Heart left ventricle (tissue), 16 donors: ENCODE measurements around the gene ZC3HAV1. TPM values are rescaled to one million over a fixed set of nuclear protein-coding genes. Genes with fewer than 3 reads are reported as not detected.
A peak's percentile ranks its signal among the peaks of the same experiment; 100 is the strongest.
"Not testable (repeated sequence)": the region's sequence is repeated elsewhere in the genome, so short reads cannot be mapped to it uniquely, and the experiment has no call there.

Experiments used
- ATAC-seq, 4 donors: fragments of 200-7000 bp; cut with Tn5 transposase; one replicate each; pipeline ENCODE4 v1.9.1; 2020 to 2022; ENCODE audit warnings: moderate library complexity in 4 of 4, mild to moderate bottlenecking in 3 of 4, moderate number of reproducible peaks in 1 of 4
- DNase-seq, 5 donors: peaks; one replicate each; pipeline ENCODE4 v3.0.0-alpha.2; 2020
- H3K27ac ChIP-seq, 12 donors: fragments of 200-600 bp; sonication (generic) in 4 of 12; one replicate each; pipeline versions ENCODE4 v1.5.0 to v1.8.0; 2016 to 2022; ENCODE audit warnings: mild to moderate bottlenecking in 2 of 12
- H3K27me3 ChIP-seq, 9 donors: fragments of 200-600 bp; sonication (generic) in 2 of 9; one replicate each; pipeline versions ENCODE4 v1.5.1 to v1.8.0; 2016 to 2022; ENCODE audit warnings: mild to moderate bottlenecking in 3 of 9
- H3K36me3 ChIP-seq, 9 donors: fragments of 200-600 bp; sonication (generic) in 2 of 9; one replicate each; pipeline versions ENCODE4 v1.5.0 to v1.8.0; 2018 to 2022; ENCODE audit warnings: mild to moderate bottlenecking in 2 of 9
- H3K4me1 ChIP-seq, 12 donors: fragments of 200-600 bp; sonication (generic) in 4 of 12; one replicate each; pipeline versions ENCODE4 v1.5.0 to v1.8.0; 2016 to 2022; ENCODE audit warnings: mild to moderate bottlenecking in 3 of 12
- H3K4me3 ChIP-seq, 12 donors: fragments of 200-600 bp; sonication (generic) in 4 of 12; one replicate each; pipeline versions ENCODE4 v1.5.0 to v1.8.0; 2017 to 2022; ENCODE audit warnings: mild to moderate bottlenecking in 9 of 12, moderate library complexity in 4 of 12
- H3K9me3 ChIP-seq, 12 donors: fragments of 200-600 bp; sonication (generic) in 4 of 12; one replicate each; pipeline versions ENCODE4 v1.5.0 to v1.8.0; 2016 to 2022; ENCODE audit warnings: mild to moderate bottlenecking in 1 of 12
- CTCF ChIP-seq, 12 donors: fragments of 200-600 bp; sonication (generic) in 4 of 12; IDR thresholded peaks; one replicate each; pipeline versions ENCODE4 v1.5.0 to v1.8.0; 2018 to 2022; ENCODE audit warnings: antibody characterized with exemption in 12 of 12, mild to moderate bottlenecking in 5 of 12
- POLR2A ChIP-seq, 2 donors: fragments of 450-650 bp; IDR thresholded peaks; one replicate each; pipeline ENCODE4 v1.6.1; 2017; ENCODE audit warnings: antibody characterized with exemption in 2 of 2, mild to moderate bottlenecking in 2 of 2, moderate library complexity in 2 of 2
- WGBS, 4 donors: extraction: QIAGEN DNeasy Blood & Tissue Kit in 2 of 4; methylation state at CpG; one replicate each; pipeline versions ENCODE4 v1.1.5 to v1.1.7; 2013 to 2018; 5-methylcytosine and 5-hydroxymethylcytosine counted together
- intact Hi-C, 10 donors: fragments of 100-400 bp; cut with DNase I; formaldehyde crosslinking; loops; one replicate each; pipeline versions ENCODE4 v1.11.1 to v1.14.2; 2022
- polyA plus RNA-seq, 2 donors: library from polyadenylated mRNA; stranded (reverse); fragments of 200-250 nt; gene quantifications; one replicate each; pipeline ENCODE4 v1.2.3, GENCODE V29; 2013
- total RNA-seq, 9 donors: library from RNA; depleted of rRNA in 2 of 9; stranded (reverse); fragments of >200 nt in 2 of 9; fragmentation: NEBNext Ultra II Directional in 3 of 9; extraction: Animal tissue kit (Norgen Biotek cat#: 25700) in 3 of 9; gene quantifications; one replicate each; pipeline versions ENCODE4 v1.1.0 to v1.2.4, GENCODE V29; 2016 to 2023
- donor health status: ischemic (EF 13 %, LVEDD 7.1; RV severe dilation, severe dysfunction).
- donor health status: healthy with polysubstance abuse.
- donor health status: DM: no; HTN: yes; CAD: no.
- donor health status: DM: no; HTN: no; CAD: no.
- donor health status: ischemic (EF 25% LVEDD 6.9; RV normal size, moderate dysfunction).
- donor health status: ischemic (EF 25% LVEDD 5.7; RV mildly dilated, moderate dysfunction).
- donor health status: healthy.
- donor health status: DM: yes; HTN: yes; CAD: no.
- donor health status: ischemic (EF 35%, LVEDD 5.7; RV mildly dilated, moderate dysfunction).
- donor health status: nonischemic (EF 11% LVEDD 7.7; RV severe dilation, severe dysfunction).
- donor health status: DM: yes; HTN: yes; CAD: no.
- donor health status: PGD.
- donor health status: ischemic (EF 29% LVEDD 5.4; RV normal size, mild dysfunction).
- donor health status: nonischemic (EF 23%, LVEDD 6.1; RV moderate dilation, normal function).

Gene ZC3HAV1
- total and polyA plus RNA-seq, 11 donors = 2.8 to 31.9 (median 7.1) TPM

- intact Hi-C loops = no loop called here
- Histone ChIP-seq H3K27ac (peak overlapping the region in 6 of 12 donors; percentile 3 to 99 (median 18)), H3K4me3 (peak overlapping the region in 6 of 12 donors; percentile 8 to 99 (median 75)), H3K27me3 (no peaks in the 10 kb centered on the region), H3K9me3 (no peaks in the 10 kb centered on the region), H3K4me1 (peaks cover 0 to 57% (median 9%) of the 10 kb centered on the region in 12 donors), H3K36me3 (peaks cover 0 to 4% (median 0%) of the 10 kb centered on the region in 9 donors)
- ATAC-seq (no peak), DNase-seq (no peak)
- WGBS, 4 donors = 55 to 63% (median 58%) methylated on average over 3 of the region's 3 CpGs
- TF ChIP-seq CTCF (IDR thresholded peaks at IDR 0.05) = no peak
- TF ChIP-seq POLR2A (IDR thresholded peaks at IDR 0.05) = no peak
Observed at GRCh38 chr7:139105484-139105883, 4.0 kb downstream of the ZC3HAV1 start.

- DNase-seq = no peak
- Histone ChIP-seq H3K27me3 (no peaks in the 10 kb centered on the region), H3K4me3 (peak overlapping the region in 7 of 12 donors; percentile 15 to 87 (median 28)), H3K27ac (peak overlapping the region in 10 of 12 donors; percentile 4 to 99 (median 31)), H3K9me3 (no peaks in the 10 kb centered on the region), H3K4me1 (peaks cover 0 to 60% (median 10%) of the 10 kb centered on the region in 12 donors), H3K36me3 (peaks cover 0 to 4% (median 0%) of the 10 kb centered on the region in 9 donors)
- WGBS, 4 donors = 62 to 71% (median 67%) methylated on average over 8 of the region's 8 CpGs
- ATAC-seq = no peak
- no peak for TF ChIP-seq CTCF (IDR thresholded peaks at IDR 0.05)
- no peak for TF ChIP-seq POLR2A (IDR thresholded peaks at IDR 0.05)
- intact Hi-C loops = no loop called here
Observed at GRCh38 chr7:139104091-139104450, 5.4 kb downstream of the ZC3HAV1 start.

GRCh38 chr7:139103057-139103815 lies 6.3 kb downstream of the ZC3HAV1 start:
- H3K4me3 ChIP-seq = peak overlapping the region in 2 of 12 donors; percentile 20 to 87
- no peaks in the 10 kb centered on the region for H3K9me3 ChIP-seq
- 59 to 69% (median 62%) methylated on average over 5 of the region's 5 CpGs for WGBS, 4 donors
- H3K4me1 ChIP-seq = peaks cover 0 to 69% (median 12%) of the 10 kb centered on the region in 12 donors
- no peaks in the 10 kb centered on the region for H3K27me3 ChIP-seq
- no peak for DNase-seq
- peak overlapping the region in 6 of 12 donors; percentile 4 to 99 (median 28) for H3K27ac ChIP-seq
- H3K36me3 ChIP-seq = peaks cover 0 to 9% (median 0%) of the 10 kb centered on the region in 9 donors
- TF ChIP-seq CTCF (IDR thresholded peaks at IDR 0.05) = no peak
- intact Hi-C loops = no loop called here
- ATAC-seq = no peak

- H3K9me3 ChIP-seq = not testable (repeated sequence)
- 50 to 56% (median 55%) methylated on average over 2 to 4 of the region's 4 CpGs for WGBS, 4 donors
- H3K4me3 ChIP-seq = peak overlapping the region in 1 of 12 donors; percentile 1
Observed at GRCh38 chr7:139101637-139102158, 7.8 kb downstream of the ZC3HAV1 start.

More at GRCh38 chr7:139101637-139102158, 7.8 kb downstream of the ZC3HAV1 start:
- intact Hi-C loops, DNase-seq, H3K27me3 ChIP-seq, ATAC-seq: not testable (repeated sequence)
- H3K4me1 ChIP-seq = peaks cover 0 to 74% (median 12%) of the 10 kb centered on the region in 12 donors
- peaks cover 0 to 21% (median 0%) of the 10 kb centered on the region in 9 donors for H3K36me3 ChIP-seq
- H3K27ac ChIP-seq = peak overlapping the region in 1 of 12 donors; percentile 9
